HepG2 (cell line): ENCODE results near the gene ZNF653. TPM values are rescaled to one million over a fixed set of nuclear protein-coding genes. Genes with fewer than 3 reads are reported as not detected.

Experiments
- FOXP4 ChIP-seq: sonication (generic); formaldehyde crosslinking; IDR thresholded peaks from 2 replicates; pipeline ENCODE4 v1.4.0; 2020; ENCODE audit warnings: missing genetic modification reagents
- GZF1 ChIP-seq: sonication (generic); formaldehyde crosslinking; IDR thresholded peaks from 2 replicates; pipeline ENCODE4 v1.5.1; 2020; ENCODE audit warnings: mild to moderate bottlenecking, missing genetic modification reagents
- PRDM10 ChIP-seq: sonication (generic); formaldehyde crosslinking; IDR thresholded peaks from 2 replicates; pipeline ENCODE4 v1.4.0; 2020; ENCODE audit warnings: low read depth, missing genetic modification reagents
- PRDM4 ChIP-seq: sonication (generic); formaldehyde crosslinking; IDR thresholded peaks from 2 replicates; pipeline ENCODE4 v1.9.0; 2021; ENCODE audit warnings: missing genetic modification reagents, borderline replicate concordance
- TMF1 ChIP-seq: sonication (generic); formaldehyde crosslinking; IDR thresholded peaks from 2 replicates; pipeline ENCODE4 v1.8.1; 2022; ENCODE audit warnings: low read depth, missing genetic modification reagents
- TSC22D2 ChIP-seq: sonication (generic); formaldehyde crosslinking; IDR thresholded peaks from 2 replicates; pipeline ENCODE4 v1.5.1; 2020; ENCODE audit warnings: missing genetic modification reagents, mild to moderate bottlenecking, borderline replicate concordance
- ZBTB33 ChIP-seq: sonication (generic); formaldehyde crosslinking; IDR thresholded peaks from 2 replicates; pipeline ENCODE4 v1.4.0; 2020; ENCODE audit warnings: missing genetic modification reagents
- ZC3H13 ChIP-seq: sonication (generic); formaldehyde crosslinking; IDR thresholded peaks from 2 replicates; pipeline ENCODE4 v1.8.1; 2023; ENCODE audit warnings: mild to moderate bottlenecking, missing genetic modification reagents, moderate library complexity
- ZNF616 ChIP-seq: sonication (generic); formaldehyde crosslinking; IDR thresholded peaks from 2 replicates; pipeline ENCODE4 v1.5.0; 2020; ENCODE audit warnings: low read depth, mild to moderate bottlenecking, missing genetic modification reagents
- ZNF660 ChIP-seq: sonication (generic); formaldehyde crosslinking; IDR thresholded peaks from 2 replicates; pipeline ENCODE4 v1.5.1; 2020; ENCODE audit warnings: mild to moderate bottlenecking, low read depth, missing genetic modification reagents, borderline replicate concordance
- ZNF749 ChIP-seq: sonication (generic); formaldehyde crosslinking; IDR thresholded peaks from 2 replicates; pipeline ENCODE4 v1.8.0; 2022; ENCODE audit warnings: mild to moderate bottlenecking, missing genetic modification reagents, moderate library complexity, borderline replicate concordance
- ZNF780A ChIP-seq: sonication (generic); formaldehyde crosslinking; IDR thresholded peaks from 2 replicates; pipeline ENCODE4 v1.8.0; 2022; ENCODE audit warnings: mild to moderate bottlenecking, missing genetic modification reagents, moderate library complexity
- ZNF784 ChIP-seq: sonication (generic); formaldehyde crosslinking; IDR thresholded peaks from 2 replicates; pipeline ENCODE4 v1.5.1; 2020; ENCODE audit warnings: missing genetic modification reagents, mild to moderate bottlenecking, borderline replicate concordance
- polyA plus RNA-seq, 8 experiments: library from polyadenylated mRNA; depleted of rRNA in 3 of 8; stranded (reverse) in 7 of 8; unstranded in 1 of 8; fragments of >200 nt; fragmentation: Illumina TruSeq in 4 of 8; extraction: Trizol in 4 of 8; gene quantifications; 2 replicates each; pipeline versions ENCODE4 v1.2.1 to v1.2.3, GENCODE V29; 2011 to 2016; ENCODE audit warnings: low read depth in 4 of 8, missing spikeins in 1 of 8, mixed read lengths in 1 of 8; ENCODE audit not compliant: insufficient read depth in 1 of 8
- total RNA-seq, 5 experiments: library from RNA; depleted of rRNA; stranded (reverse); fragments of >200 nt; fragmentation: Illumina TruSeq; extraction: Trizol; gene quantifications; 2 replicates each; pipeline ENCODE4 v1.2.3, GENCODE V29; 2016; ENCODE audit warnings: low read depth in 1 of 5

ZNF653 gene
- total and polyA plus RNA-seq, 2 of the 13 experiments (the other 11 are each of a cell fraction or from before 2014, with no cell fraction given): 4.7 to 7.1 TPM

- TF ChIP-seq PRDM10 (CRISPR knock-in tag) (peak; percentile 65; the same call in 1 of the 2 replicates), ZNF660 (CRISPR knock-in tag) (no peak), GZF1 (CRISPR knock-in tag) (peak; percentile 67; the same call in 1 of the 2 replicates), ZNF780A (no peak), ZNF749 (0 out of 2 replicates have a peak, but pooled peaks have one; percentile 65), TMF1 (no peak), ZBTB33 (CRISPR knock-in tag) (no peak), TSC22D2 (CRISPR knock-in tag) (no peak), ZC3H13 (CRISPR knock-in tag) (peak; percentile 63; the same call in 1 of the 2 replicates), FOXP4 (CRISPR knock-in tag) (peak; percentile 52), PRDM4 (CRISPR knock-in tag) (no peak), ZNF616 (CRISPR knock-in tag) (0 out of 2 replicates have a peak, but pooled peaks have one; percentile 48), ZNF784 (peak; percentile 87)
Observed at GRCh38 chr19:11435057-11435832, 70.4 kb downstream of the ZNF653 start, which contains the start of the genes ODAD3 and PRKCSH (continued).
